OCI-LY3 (cell line): ENCODE measurements around the gene TBC1D23.

ENCODE experiments used
- EZH2phosphoT487 ChIP-seq: fragments of 200-600 bp; shearing (Covaris generic); IDR thresholded peaks from 2 replicates; pipeline ENCODE4 v1.6.1; 2018; ENCODE audit warnings: antibody characterized with exemption, mixed run types, low read depth
- TF ChIP-seq, protein P1 (sequence below): fragments of 200-600, 300-600 bp; sonication (generic); IDR thresholded peaks from 2 replicates; pipeline ENCODE4 v1.5.1; 2014; ENCODE audit warnings: antibody characterized with exemption, low read length, low read depth

DNA sequence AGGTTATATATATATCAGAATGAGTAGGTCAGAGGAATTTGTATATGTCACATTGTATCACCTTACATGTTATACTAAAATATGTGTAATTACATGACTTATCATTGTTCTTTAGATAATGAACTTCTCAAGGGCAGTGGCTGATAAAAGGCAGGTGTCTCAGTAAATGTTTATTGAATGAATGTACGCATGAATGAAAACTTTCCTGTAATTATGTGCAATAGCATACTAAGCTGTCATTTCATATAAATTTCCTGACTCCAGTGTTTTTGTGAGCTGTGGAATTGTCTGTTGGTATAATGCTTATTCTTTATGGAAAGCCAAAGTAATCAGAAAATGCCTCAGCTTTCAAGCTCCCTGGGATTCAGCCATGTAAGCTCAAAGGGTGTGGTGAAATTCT, 4.2 kb downstream of the TBC1D23 start:
- TF ChIP-seq, protein P1, sequence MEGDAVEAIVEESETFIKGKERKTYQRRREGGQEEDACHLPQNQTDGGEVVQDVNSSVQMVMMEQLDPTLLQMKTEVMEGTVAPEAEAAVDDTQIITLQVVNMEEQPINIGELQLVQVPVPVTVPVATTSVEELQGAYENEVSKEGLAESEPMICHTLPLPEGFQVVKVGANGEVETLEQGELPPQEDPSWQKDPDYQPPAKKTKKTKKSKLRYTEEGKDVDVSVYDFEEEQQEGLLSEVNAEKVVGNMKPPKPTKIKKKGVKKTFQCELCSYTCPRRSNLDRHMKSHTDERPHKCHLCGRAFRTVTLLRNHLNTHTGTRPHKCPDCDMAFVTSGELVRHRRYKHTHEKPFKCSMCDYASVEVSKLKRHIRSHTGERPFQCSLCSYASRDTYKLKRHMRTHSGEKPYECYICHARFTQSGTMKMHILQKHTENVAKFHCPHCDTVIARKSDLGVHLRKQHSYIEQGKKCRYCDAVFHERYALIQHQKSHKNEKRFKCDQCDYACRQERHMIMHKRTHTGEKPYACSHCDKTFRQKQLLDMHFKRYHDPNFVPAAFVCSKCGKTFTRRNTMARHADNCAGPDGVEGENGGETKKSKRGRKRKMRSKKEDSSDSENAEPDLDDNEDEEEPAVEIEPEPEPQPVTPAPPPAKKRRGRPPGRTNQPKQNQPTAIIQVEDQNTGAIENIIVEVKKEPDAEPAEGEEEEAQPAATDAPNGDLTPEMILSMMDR = no peak
- TF ChIP-seq EZH2phosphoT487 = no peak
